ENCODE results near the gene PSME2.

Gene PSME2

GRCh38 chr14:24146453-24146977 lies at the start of gene PSME2:
PSME2 (minus strand) TSS chr14:24146610; CDS start chr14:24146581, 29 bp downstream.
- DNase-seq (ENCODE audit: low read depth in 2 of 2): peak; percentile 61 to 64

- DNase-seq (ENCODE audit: low read depth in 2 of 2): peak; percentile 72 to 74
These were observed 49.0 kb upstream of the PSME2 start, which contains the start of gene TM9SF1 for GRCh38 chr14:24195186-24196070. TM9SF1 (minus strand) TSS chr14:24195441; CDS start chr14:24195019, 422 bp downstream.

GRCh38 chr14:24194873-24195185 lies 48.4 kb upstream of the PSME2 start:
- no peak for DNase-seq (ENCODE audit: low read depth in 2 of 2)

- no peak for DNase-seq (ENCODE audit: low read depth in 2 of 2)
These were observed 47.9 kb upstream of the PSME2 start for GRCh38 chr14:24194186-24194872.

GRCh38 chr14:24192933-24193332 lies 46.5 kb upstream of the PSME2 start:
- DNase-seq (ENCODE audit: low read depth in 2 of 2): no peak

- no peak for DNase-seq (ENCODE audit: low read depth in 2 of 2)
These were observed 44.0 kb upstream of the PSME2 start for GRCh38 chr14:24190416-24190815.

- no peak for DNase-seq (ENCODE audit: low read depth in 2 of 2)
These were observed 43.0 kb upstream of the PSME2 start for GRCh38 chr14:24189460-24189859.

GRCh38 chr14:24189059-24189375 lies 42.6 kb upstream of the PSME2 start:
- no peak for DNase-seq (ENCODE audit: low read depth in 2 of 2)

- peak; percentile 92 to 94 for DNase-seq (ENCODE audit: low read depth in 2 of 2)
These were observed 42.0 kb upstream of the PSME2 start, which contains the start of gene IPO4 for GRCh38 chr14:24188251-24189058. IPO4 (minus strand) TSS chr14:24188816; CDS start chr14:24188787, 29 bp downstream.

- no peak for DNase-seq (ENCODE audit: low read depth in 2 of 2)
These were observed 41.1 kb upstream of the PSME2 start for GRCh38 chr14:24187539-24187915.

GRCh38 chr14:24186831-24187538 lies 40.6 kb upstream of the PSME2 start:
- DNase-seq (ENCODE audit: low read depth in 2 of 2): no peak

GRCh38 chr14:24185741-24186140 lies 39.3 kb upstream of the PSME2 start:
- no peak for DNase-seq (ENCODE audit: low read depth in 2 of 2)

GRCh38 chr14:24185026-24185425 lies 38.6 kb upstream of the PSME2 start:
- DNase-seq (ENCODE audit: low read depth in 2 of 2): no peak

- no peak for DNase-seq (ENCODE audit: low read depth in 2 of 2)
These were observed 37.9 kb upstream of the PSME2 start for GRCh38 chr14:24184104-24184970.

- no peak for DNase-seq (ENCODE audit: low read depth in 2 of 2)
These were observed 36.6 kb upstream of the PSME2 start for GRCh38 chr14:24183014-24183481.

GRCh38 chr14:24182110-24182882 lies 35.9 kb upstream of the PSME2 start:
- DNase-seq (ENCODE audit: low read depth in 2 of 2): no peak

- DNase-seq (ENCODE audit: low read depth in 2 of 2): no peak
These were observed 35.1 kb upstream of the PSME2 start for GRCh38 chr14:24181371-24182077.

- no peak for DNase-seq (ENCODE audit: low read depth in 2 of 2)
These were observed 33.8 kb upstream of the PSME2 start for GRCh38 chr14:24179961-24180796.
